Measurements from ENCODE around the gene BBOX1.

- TF ChIP-seq CTCF (IDR thresholded peaks at IDR 0.05; ENCODE audit: low read depth, low read length, poor library complexity, severe bottlenecking): no peak
- TF ChIP-seq EZH2phosphoT487 (IDR thresholded peaks at IDR 0.05; ENCODE audit: borderline replicate concordance, low read length): no peak
Observed at GRCh38 chr11:27162237-27162636, 121.6 kb downstream of the BBOX1 start.
